NCI-H1930 (cell line): ENCODE data around the gene FGF13.

Experiments
- DNase-seq, 2 experiments: peaks; one replicate each; lab custom pipeline; 2025; lab: John Stamatoyannopoulos, UW

Gene FGF13

GRCh38 chrX:138664016-138664415, 47.5 kb downstream of the FGF13 start:
- no peak for DNase-seq

DNA sequence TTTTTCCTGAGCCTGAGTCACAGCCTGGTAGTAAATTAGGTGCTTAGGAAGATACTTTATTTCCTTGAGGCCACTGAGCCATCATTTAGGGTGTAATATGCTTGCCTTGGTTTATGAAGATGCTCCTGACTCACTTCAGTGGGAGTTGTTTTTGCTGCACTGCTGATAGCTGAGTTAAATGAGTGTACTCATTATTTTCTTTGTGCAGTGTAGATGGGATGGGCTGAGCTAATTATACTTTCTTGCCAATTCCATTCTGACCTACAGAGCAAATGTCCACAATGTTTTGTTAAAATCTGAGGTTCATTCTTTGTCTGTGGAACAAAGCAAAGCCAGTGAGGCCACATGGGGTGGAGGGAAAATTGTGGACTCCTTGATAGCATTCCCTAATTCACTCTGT, 60.0 kb downstream of the FGF13 start:
- DNase-seq: no peak

DNA sequence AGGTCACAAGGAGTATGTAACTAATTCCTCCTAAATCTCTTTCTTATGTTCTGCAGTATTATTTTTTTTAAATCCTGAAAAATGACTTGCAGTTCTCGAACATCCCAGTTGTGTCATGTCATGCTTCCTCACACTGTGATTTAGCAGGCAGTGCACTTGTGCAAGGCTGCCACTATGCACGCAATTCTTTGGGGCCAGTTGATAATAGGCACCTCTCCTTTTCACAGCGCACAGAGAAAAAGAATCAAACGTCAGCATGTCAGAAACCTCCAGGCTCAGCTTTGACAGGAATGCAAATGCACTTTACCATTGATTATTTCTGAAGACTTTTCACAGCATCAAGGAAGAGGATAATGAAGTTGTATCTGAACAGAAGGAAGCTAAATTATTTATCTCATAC, 62.9 kb downstream of the FGF13 start:
- DNase-seq: no peak

GRCh38 chrX:138638996-138639395, 72.5 kb downstream of the FGF13 start:
- DNase-seq: no peak
